NCI-H1436 (cell line): Measurements from ENCODE around the gene METTL22.
A peak's percentile ranks its signal among the peaks of the same experiment; 100 is the strongest.
"Not testable (repeated sequence)": the region's sequence is repeated elsewhere in the genome, so short reads cannot be mapped to it uniquely, and the experiment has no call there.

Source experiments
- DNase-seq: peaks from one replicate; lab custom pipeline; 2025; lab: John Stamatoyannopoulos, UW

Gene METTL22

GRCh38 chr16:8631818-8632465 lies 10.4 kb downstream of the METTL22 start:
- no peak for DNase-seq

GRCh38 chr16:8632675-8633182 lies 11.2 kb downstream of the METTL22 start:
- DNase-seq = no peak

- DNase-seq = no peak
Observed at GRCh38 chr16:8634991-8635736, 13.7 kb downstream of the METTL22 start.

- DNase-seq = no peak
Observed at GRCh38 chr16:8639694-8640093, 18.2 kb downstream of the METTL22 start.

- DNase-seq = no peak
Observed at GRCh38 chr16:8641671-8642070, 20.2 kb downstream of the METTL22 start.

- DNase-seq = no peak
Observed at GRCh38 chr16:8642146-8642545, 20.6 kb downstream of the METTL22 start.

- DNase-seq = no peak
Observed at GRCh38 chr16:8644211-8645140, 23.0 kb downstream of the METTL22 start.

- DNase-seq = no peak
Observed at GRCh38 chr16:8645141-8645521, 23.6 kb downstream of the METTL22 start.

- DNase-seq = no peak
Observed at GRCh38 chr16:8645831-8646230, 24.3 kb downstream of the METTL22 start.

- no peak for DNase-seq
Observed at GRCh38 chr16:8646326-8647053, 25.0 kb downstream of the METTL22 start.

- no peak for DNase-seq
Observed at GRCh38 chr16:8647721-8648318, 26.3 kb downstream of the METTL22 start.

GRCh38 chr16:8648877-8649276 lies 27.4 kb downstream of the METTL22 start:
- no peak for DNase-seq

- DNase-seq = no peak
Observed at GRCh38 chr16:8649829-8650554, 28.5 kb downstream of the METTL22 start.

- DNase-seq = not testable (repeated sequence)
Observed at GRCh38 chr16:8651958-8652357, 30.5 kb downstream of the METTL22 start.

- DNase-seq = no peak
Observed at GRCh38 chr16:8655184-8655717, 33.8 kb downstream of the METTL22 start.

GRCh38 chr16:8656376-8656775 lies 34.9 kb downstream of the METTL22 start:
- no peak for DNase-seq

- peak; percentile 86 for DNase-seq
Observed at GRCh38 chr16:8660841-8661301, 39.4 kb downstream of the METTL22 start.

GRCh38 chr16:8661703-8662102 lies 40.2 kb downstream of the METTL22 start:
- DNase-seq = no peak

- DNase-seq = no peak
Observed at GRCh38 chr16:8663192-8664089, 41.9 kb downstream of the METTL22 start.
